Erythroblast (primary cell): ENCODE data around the gene RAC2.

Experiments used
- GATA1 ChIP-seq: IDR thresholded peaks from 2 replicates; pipeline ENCODE4 v1.6.1; 2011; ENCODE audit warnings: low read depth, mild to moderate bottlenecking, control low read depth, low read length, moderate library complexity
- POLR2A ChIP-seq: IDR thresholded peaks from 2 replicates; pipeline ENCODE4 v1.6.1; 2011; ENCODE audit warnings: mild to moderate bottlenecking, low read length

GRCh38 chr22:37282385-37282677, 38.3 kb upstream of the RAC2 start, which contains the start of gene CYTH4:
- no peak for TF ChIP-seq POLR2A
- TF ChIP-seq GATA1: no peak
